HepG2 (cell line): ENCODE measurements around the gene MED12. TPM values are rescaled to one million over a fixed set of nuclear protein-coding genes. Genes with fewer than 3 reads are reported as not detected.

ENCODE experiments used
- ATAC-seq: fragments of 200-7000 bp; cut with Tn5 transposase; 3 replicates; pipeline ENCODE4 v1.9.1; 2020; ENCODE audit warnings: mild to moderate bottlenecking, moderate library complexity
- BruUV-seq: library from RNA; stranded (reverse); fragments of 400-500 nt; replicated peaks from 2 replicates; lab custom pipeline; 2021; lab: Mats Ljungman, UMichigan
- CTCF ChIA-PET: fragments of 300-600 bp; formaldehyde crosslinking; extraction: SDS; loops from one replicate; lab custom pipeline; 2021; ENCODE audit warnings: low total read pairs, inconsistent platforms, low intra/inter-chr PET ratio; lab: Yijun Ruan, JAX
- POLR2A ChIA-PET: fragments of 350-600 bp; sonication (Branson Sonifier 250); formaldehyde crosslinking; loops from one replicate; lab custom pipeline; 2020; ENCODE audit warnings: antibody characterized with exemption, inconsistent platforms; lab: Yijun Ruan, JAX
- DNase-seq: peaks from one replicate; pipeline ENCODE4 v3.0.0-alpha.2; 2015; ENCODE audit warnings: low spot score
- FAIRE-seq: peaks from 3 replicates; lab custom pipeline; 2011; peaks lifted over from hg19 to GRCh38; lab: Jason Lieb, UNC
- H2AFZ ChIP-seq: one replicate; pipeline ENCODE4 v1.6.1; 2011; ENCODE audit warnings: low read length, inconsistent platforms
- H3K27ac ChIP-seq: fragments of 300-600 bp; 3 replicates; pipeline ENCODE4 v1.8.0; 2011; ENCODE audit warnings: mixed run types, mild to moderate bottlenecking, mixed read lengths, low read length, inconsistent platforms; ENCODE audit not compliant: insufficient read depth; ENCODE audit errors: extremely low read length
- H3K27me3 ChIP-seq, 2 experiments: fragments of 200-600 bp in 1 of 2; 2 replicates in 1 of 2; 3 replicates in 1 of 2; pipeline versions ENCODE4 v1.6.0 to v1.8.0; 2011; ENCODE audit warnings: low read length in 2 of 2, mild to moderate bottlenecking in 2 of 2, moderate library complexity in 2 of 2, inconsistent platforms in 1 of 2; ENCODE audit not compliant: insufficient read depth in 2 of 2, control insufficient read depth in 1 of 2
- H3K36me3 ChIP-seq, 2 experiments: fragments of 200-600 bp in 1 of 2; replicated peaks in 1 of 2; 2 replicates in 1 of 2; 3 replicates in 1 of 2; pipeline versions ENCODE4 v1.5.1 to v1.8.0; 2011; ENCODE audit warnings: low read length in 2 of 2, inconsistent platforms in 1 of 2; ENCODE audit not compliant: insufficient read depth in 2 of 2, control insufficient read depth in 1 of 2
- H3K4me1 ChIP-seq: 2 replicates; pipeline ENCODE4 v1.5.1; 2012; ENCODE audit warnings: low read length, inconsistent platforms; ENCODE audit not compliant: insufficient read depth
- H3K4me2 ChIP-seq: 2 replicates; pipeline ENCODE4 v1.6.0; 2011; ENCODE audit warnings: low read depth, low read length, inconsistent platforms
- H3K4me3 ChIP-seq, 3 experiments: fragments of 200-600 bp in 1 of 3; sonication (generic), shearing (Covaris generic) in 1 of 3; replicated peaks in 1 of 3; 2 replicates each; pipeline ENCODE4 v1.5.1; 2011 to 2016; ENCODE audit warnings: low read length in 3 of 3, inconsistent platforms in 2 of 3, low read depth in 2 of 3, mild to moderate bottlenecking in 2 of 3, control low read depth in 1 of 3, mixed read lengths in 1 of 3; ENCODE audit not compliant: insufficient read depth in 1 of 3
- H3K79me2 ChIP-seq: one replicate; pipeline ENCODE4 v1.6.1; 2011; ENCODE audit warnings: low read length, inconsistent platforms; ENCODE audit not compliant: insufficient read depth
- H3K9ac ChIP-seq: 2 replicates; pipeline ENCODE4 v1.6.0; 2011; ENCODE audit warnings: mild to moderate bottlenecking, low read depth, low read length, inconsistent platforms; ENCODE audit not compliant: insufficient read depth
- H3K9me3 ChIP-seq: 2 replicates; pipeline ENCODE4 v1.5.1; 2012; ENCODE audit warnings: mild to moderate bottlenecking, low read length
- H4K20me1 ChIP-seq: 2 replicates; pipeline ENCODE4 v1.6.0; 2011; ENCODE audit warnings: inconsistent platforms, mild to moderate bottlenecking, low read length, moderate library complexity; ENCODE audit not compliant: insufficient read depth
- AFF4 ChIP-seq: sonication (generic); formaldehyde crosslinking; IDR thresholded peaks from 2 replicates; pipeline ENCODE4 v1.4.0; 2020; ENCODE audit warnings: missing genetic modification reagents
- ATAD3A ChIP-seq: sonication (generic); formaldehyde crosslinking; IDR thresholded peaks from 2 replicates; pipeline ENCODE4 v1.4.0; 2020; ENCODE audit warnings: missing genetic modification reagents
- CENPX ChIP-seq: sonication (generic); formaldehyde crosslinking; IDR thresholded peaks from 2 replicates; pipeline ENCODE4 v1.9.0; 2021; ENCODE audit warnings: mild to moderate bottlenecking, missing genetic modification reagents, moderate library complexity
- FOXA1 ChIP-seq, 2 experiments: fragments of 450-650 bp in 1 of 2; sonication (generic) in 1 of 2; formaldehyde crosslinking in 1 of 2; IDR thresholded peaks; 2 replicates each; pipeline versions ENCODE4 v1.4.0 to v1.6.1; 2016 to 2020; ENCODE audit warnings: missing genetic modification reagents in 1 of 2
- KLF12 ChIP-seq: sonication (generic); formaldehyde crosslinking; IDR thresholded peaks from 2 replicates; pipeline ENCODE4 v1.4.0; 2020; ENCODE audit warnings: missing genetic modification reagents, borderline replicate concordance
- KMT2A ChIP-seq: sonication (generic); formaldehyde crosslinking; IDR thresholded peaks from 2 replicates; pipeline ENCODE4 v1.4.0; 2020; ENCODE audit warnings: missing genetic modification reagents
- MIER3 ChIP-seq: IDR thresholded peaks from 2 replicates; pipeline ENCODE4 v1.6.1; 2016; ENCODE audit warnings: missing compliant biosample characterization, borderline replicate concordance
- SAP130 ChIP-seq: IDR thresholded peaks from 2 replicates; pipeline ENCODE4 v1.6.1; 2016; ENCODE audit warnings: low read depth
- ZNF274 ChIP-seq: sonication (generic); formaldehyde crosslinking; IDR thresholded peaks from 2 replicates; pipeline ENCODE4 v1.5.1; 2020; ENCODE audit warnings: mild to moderate bottlenecking, missing genetic modification reagents
- ZNF451 ChIP-seq: sonication (generic); formaldehyde crosslinking; IDR thresholded peaks from 2 replicates; pipeline ENCODE4 v1.5.0; 2020; ENCODE audit warnings: mild to moderate bottlenecking, missing genetic modification reagents
- ZNF609 ChIP-seq: sonication (generic); formaldehyde crosslinking; IDR thresholded peaks from 2 replicates; pipeline ENCODE4 v1.4.0; 2020; ENCODE audit warnings: mild to moderate bottlenecking, missing genetic modification reagents, borderline replicate concordance
- ZNF766 ChIP-seq: sonication (generic); formaldehyde crosslinking; IDR thresholded peaks from 2 replicates; pipeline ENCODE4 v1.5.0; 2020; ENCODE audit warnings: missing genetic modification reagents, borderline replicate concordance
- ZSCAN29 ChIP-seq: sonication (generic); formaldehyde crosslinking; conservative IDR thresholded peaks from 2 replicates; pipeline ENCODE4 v1.4.0; 2020; ENCODE audit warnings: mild to moderate bottlenecking, missing genetic modification reagents
- WGBS: methylation state at CpG from one replicate; pipeline ENCODE4 v1.1.6; 2017; ENCODE audit warnings: low lambda C conversion rate; 5-methylcytosine and 5-hydroxymethylcytosine counted together
- in situ Hi-C: cut with HindIII; loops from 2 replicates; pipeline ENCODE4 v1.10.0; 2017; ENCODE audit warnings: low pct_unique_long_range_greater_than_20kb; ENCODE audit not compliant: extremely low pct_ligation_motif_present
- intact Hi-C: fragments of 100-400 bp; cut with micrococcal nuclease; formaldehyde crosslinking; loops from one replicate; pipeline ENCODE4 v1.10.0; 2022; ENCODE audit not compliant: unreplicated experiment
- polyA plus RNA-seq, 8 experiments: library from polyadenylated mRNA; depleted of rRNA in 3 of 8; stranded (reverse) in 7 of 8; unstranded in 1 of 8; fragments of >200 nt; fragmentation: Illumina TruSeq in 4 of 8; extraction: Trizol in 4 of 8; gene quantifications; 2 replicates each; pipeline versions ENCODE4 v1.2.1 to v1.2.3, GENCODE V29; 2011 to 2016; ENCODE audit warnings: low read depth in 4 of 8, missing spikeins in 1 of 8, mixed read lengths in 1 of 8; ENCODE audit not compliant: insufficient read depth in 1 of 8
- total RNA-seq, 5 experiments: library from RNA; depleted of rRNA; stranded (reverse); fragments of >200 nt; fragmentation: Illumina TruSeq; extraction: Trizol; gene quantifications; 2 replicates each; pipeline ENCODE4 v1.2.3, GENCODE V29; 2016; ENCODE audit warnings: low read depth in 1 of 5

MED12 gene
- total and polyA plus RNA-seq, 2 of the 13 experiments (the other 11 are each of a cell fraction or from before 2014, with no cell fraction given), result 9.4 to 15.0 TPM

GRCh38 chrX:71098951-71099506 lies 19.4 kb upstream of the MED12 start:
- H3K4me2 ChIP-seq, result no peak overlapping the region

More at GRCh38 chrX:71098951-71099506, 19.4 kb upstream of the MED12 start:
- TF ChIP-seq ATAD3A (CRISPR knock-in tag) (no peak), CENPX (no peak), MIER3 (CRISPR knock-in tag) (no peak), FOXA1 (IDR thresholded peaks at IDR 0.05) (no peak), FOXA1 (CRISPR knock-in tag; IDR thresholded peaks at IDR 0.05) (no peak), ZNF609 (CRISPR knock-in tag) (no peak), KLF12 (CRISPR knock-in tag) (no peak), KMT2A (CRISPR knock-in tag) (no peak), AFF4 (CRISPR knock-in tag) (no peak), ZNF766 (CRISPR knock-in tag) (no peak), ZNF274 (CRISPR knock-in tag) (no peak), ZSCAN29 (CRISPR knock-in tag) (no peak), SAP130 (no peak), ZNF451 (CRISPR knock-in tag) (no peak)
- Histone ChIP-seq H3K36me3 (no peaks in the 10 kb centered on the region), H3K27me3 (no peaks in the 10 kb centered on the region; a peak in 1 of 5 replicates), H3K79me2 (no peaks in the 10 kb centered on the region), H4K20me1 (no peaks in the 10 kb centered on the region), H3K4me1 (peaks cover 44% of the 10 kb centered on the region), H3K9me3 (no peaks in the 10 kb centered on the region), H3K9ac (no peak overlapping the region), H3K4me3 (no peak overlapping the region), H2AFZ (no peak overlapping the region), H3K27ac (no peak overlapping the region)
- FAIRE-seq (no peak), ATAC-seq (no peak), DNase-seq (no peak)
- intact Hi-C loops (loop anchor here (1.0 to 5.0 kb wide), 2 partner anchors 30 to 83 kb away; no protein-coding TSS in a partner anchor), in situ Hi-C loops (no loop called here)
- ChIA-PET POLR2A (interaction anchor here (1.2 kb wide), 1 partner anchor 19 kb away, joined by 4 read pairs; the partner anchor contains the start of gene MED12), CTCF (interaction anchor here (2.5 kb wide), 1 partner anchor 30 kb away, joined by 13 read pairs; no protein-coding TSS in a partner anchor)
- 55% methylated on average over 4 of the region's 5 CpGs for WGBS
- no TSS peak for BruUV-seq
